RPMI8226 (cell line): ENCODE data around the gene EBI3.
"Not testable (repeated sequence)": the region's sequence is repeated elsewhere in the genome, so short reads cannot be mapped to it uniquely, and the experiment has no call there.

Source experiments
- DNase-seq: peaks from one replicate; pipeline ENCODE4 v3.0.0-alpha.2; 2015

Gene EBI3

GRCh38 chr19:4237510-4237909 is 8.2 kb downstream of the EBI3 start:
- not testable (repeated sequence) for DNase-seq

- no peak for DNase-seq
These were observed 9.5 kb downstream of the EBI3 start for GRCh38 chr19:4238831-4239230.

DNA sequence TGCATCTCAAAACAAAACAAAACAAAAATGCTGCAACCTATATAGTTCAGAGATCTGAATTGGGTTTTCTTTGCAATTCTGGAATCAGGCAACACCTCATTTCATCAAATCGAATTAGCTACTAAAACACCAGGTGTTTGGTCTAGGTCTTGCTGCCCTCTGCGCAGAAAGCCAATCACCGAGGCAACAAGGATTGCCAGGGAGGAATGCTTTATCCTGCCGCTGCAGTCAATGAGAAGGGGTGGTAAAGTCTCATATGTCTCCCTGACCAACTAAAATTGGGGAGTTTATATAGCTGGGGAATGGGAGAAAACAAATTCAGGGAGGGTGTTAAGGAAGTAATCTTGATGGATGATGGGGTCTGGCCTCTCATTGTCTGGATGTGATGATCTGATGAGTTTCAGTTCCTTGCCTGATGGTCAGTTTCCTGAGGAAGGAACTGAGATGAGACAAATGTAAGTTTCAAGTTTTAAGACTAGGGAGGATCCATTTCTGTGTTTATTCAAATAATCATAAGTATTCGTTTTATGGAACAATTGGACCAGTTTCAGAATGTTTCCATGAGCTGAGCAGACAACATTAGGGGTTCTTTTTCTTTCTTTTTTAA is 12.6 kb downstream of the EBI3 start:
- DNase-seq: no peak

DNA sequence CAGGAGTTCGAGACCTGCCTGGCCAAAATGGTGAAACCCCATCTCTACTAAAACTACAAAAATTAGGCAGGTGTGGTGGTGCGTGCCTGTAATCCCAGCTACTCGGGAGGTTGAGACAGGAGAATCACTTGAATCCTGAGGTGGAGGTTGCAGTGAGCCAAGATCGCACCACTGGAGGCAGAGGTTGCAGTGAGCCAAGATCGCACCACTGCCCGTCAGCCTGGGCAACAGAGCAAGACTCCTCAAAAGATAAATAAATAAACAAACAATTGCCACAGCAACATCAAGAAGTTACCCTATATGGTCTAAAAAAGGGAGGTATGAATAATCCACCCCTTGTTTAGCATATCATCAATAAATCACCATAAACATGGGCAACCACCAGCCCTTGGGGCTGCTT is 16.6 kb downstream of the EBI3 start:
- not testable (repeated sequence) for DNase-seq

DNA sequence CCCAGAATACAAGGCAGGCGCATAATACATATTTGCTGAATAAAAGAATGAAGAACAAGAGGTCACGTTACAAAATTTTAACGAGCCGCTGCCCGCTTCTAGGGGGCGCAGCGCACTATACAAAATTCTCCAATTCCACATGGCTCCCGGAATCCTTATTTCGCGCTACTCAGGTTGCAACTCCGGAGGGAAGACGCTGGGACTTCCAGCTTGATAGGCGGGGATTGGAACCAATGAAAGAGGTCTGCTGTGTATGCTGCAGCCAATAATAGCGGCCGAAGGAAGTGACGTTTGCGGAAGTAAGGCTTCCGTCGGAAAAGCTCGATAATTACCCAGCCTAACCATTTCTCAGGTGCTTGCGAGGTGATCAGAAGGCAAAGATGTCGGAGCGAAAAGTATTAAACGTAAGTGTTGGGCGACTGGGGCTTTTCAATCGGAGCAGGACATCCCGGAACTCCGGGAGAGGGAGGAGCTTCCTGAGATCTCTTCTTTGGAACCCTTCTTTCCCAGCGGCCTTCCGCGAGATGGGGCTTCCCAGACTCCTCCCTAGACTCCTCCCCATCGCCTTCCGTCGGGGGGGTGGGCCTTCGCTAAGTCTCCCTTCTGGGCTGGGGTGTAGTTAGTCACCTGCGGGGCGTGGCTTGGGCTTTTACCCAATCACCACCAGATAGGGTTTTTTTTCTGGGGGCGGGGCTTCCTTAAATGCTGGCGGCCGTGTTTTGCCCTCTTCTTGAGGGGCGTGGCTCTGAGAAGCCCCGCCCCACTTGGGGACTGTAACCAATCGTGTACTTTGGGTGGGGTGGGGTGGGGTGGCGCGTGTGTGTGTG is 17.7 kb downstream of the EBI3 start, which contains the start of gene YJU2:
Gene YJU2, plus strand, starts transcription at position 314 of the 827 bp plus-strand sequence. Its CDS starts 67 bp downstream, at position 381.
- peak; percentile 100 for DNase-seq

- no peak for DNase-seq
These were observed 27.2 kb downstream of the EBI3 start for GRCh38 chr19:4256563-4256962.

- no peak for DNase-seq
These were observed 27.7 kb downstream of the EBI3 start for GRCh38 chr19:4257025-4257424.

- DNase-seq: no peak
These were observed 28.9 kb downstream of the EBI3 start for GRCh38 chr19:4258181-4258580.

GRCh38 chr19:4260613-4261191 is 31.4 kb downstream of the EBI3 start:
- DNase-seq: no peak

DNA sequence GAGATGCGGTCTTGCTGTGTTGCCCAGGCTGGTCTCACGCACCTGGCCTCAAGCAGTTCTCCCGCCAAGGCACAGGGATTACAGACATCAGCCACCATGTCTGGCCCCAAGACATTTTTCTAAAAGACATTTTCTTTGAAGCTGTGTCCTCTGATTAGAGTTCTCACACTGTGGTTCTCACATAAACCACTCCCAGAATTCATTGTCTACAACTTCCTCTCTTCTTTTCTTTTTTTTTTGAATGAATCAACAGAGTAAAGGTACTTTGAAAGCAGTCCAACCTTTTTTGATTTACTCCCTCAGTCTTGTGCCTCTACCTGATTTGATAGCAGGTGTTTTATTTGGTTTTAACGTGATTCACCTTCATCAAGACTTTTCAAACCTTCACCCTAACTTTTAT is 35.5 kb downstream of the EBI3 start:
- DNase-seq: no peak

DNA sequence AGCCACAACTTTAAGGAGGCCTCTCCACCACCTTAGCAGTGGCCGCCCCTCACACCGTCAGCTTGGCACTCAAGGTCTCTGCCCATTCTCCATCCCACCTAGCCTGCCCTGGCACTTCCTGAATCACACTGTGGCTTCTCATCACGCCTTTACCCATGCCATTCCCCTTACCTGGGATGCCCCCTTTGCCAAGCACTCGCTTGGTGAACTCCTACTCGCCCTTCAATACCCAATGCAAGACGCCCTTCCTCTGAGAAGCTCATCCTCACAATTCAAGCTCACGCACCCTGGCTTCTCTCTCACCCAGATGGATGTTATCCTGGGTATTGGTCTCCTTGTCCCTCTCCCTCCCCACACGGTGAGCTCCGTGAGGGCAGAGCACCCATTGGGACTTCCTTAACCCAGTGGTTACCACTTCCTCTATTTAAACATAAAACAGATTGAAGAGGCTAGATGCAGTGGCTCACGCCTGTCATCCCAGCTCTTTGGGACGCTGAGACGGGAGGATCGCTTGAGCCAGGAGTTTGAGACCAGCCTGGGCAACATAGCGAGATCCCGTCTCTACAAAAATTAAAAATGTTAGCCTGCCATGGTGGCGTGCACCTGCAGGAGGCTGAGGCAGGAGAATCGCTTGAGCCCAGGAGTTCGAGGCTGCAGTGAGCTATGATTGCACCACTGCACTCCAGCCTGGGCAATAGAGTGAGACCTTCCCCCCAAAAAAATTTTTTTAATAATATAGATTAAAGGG is 37.1 kb downstream of the EBI3 start:
- no peak for DNase-seq

DNA sequence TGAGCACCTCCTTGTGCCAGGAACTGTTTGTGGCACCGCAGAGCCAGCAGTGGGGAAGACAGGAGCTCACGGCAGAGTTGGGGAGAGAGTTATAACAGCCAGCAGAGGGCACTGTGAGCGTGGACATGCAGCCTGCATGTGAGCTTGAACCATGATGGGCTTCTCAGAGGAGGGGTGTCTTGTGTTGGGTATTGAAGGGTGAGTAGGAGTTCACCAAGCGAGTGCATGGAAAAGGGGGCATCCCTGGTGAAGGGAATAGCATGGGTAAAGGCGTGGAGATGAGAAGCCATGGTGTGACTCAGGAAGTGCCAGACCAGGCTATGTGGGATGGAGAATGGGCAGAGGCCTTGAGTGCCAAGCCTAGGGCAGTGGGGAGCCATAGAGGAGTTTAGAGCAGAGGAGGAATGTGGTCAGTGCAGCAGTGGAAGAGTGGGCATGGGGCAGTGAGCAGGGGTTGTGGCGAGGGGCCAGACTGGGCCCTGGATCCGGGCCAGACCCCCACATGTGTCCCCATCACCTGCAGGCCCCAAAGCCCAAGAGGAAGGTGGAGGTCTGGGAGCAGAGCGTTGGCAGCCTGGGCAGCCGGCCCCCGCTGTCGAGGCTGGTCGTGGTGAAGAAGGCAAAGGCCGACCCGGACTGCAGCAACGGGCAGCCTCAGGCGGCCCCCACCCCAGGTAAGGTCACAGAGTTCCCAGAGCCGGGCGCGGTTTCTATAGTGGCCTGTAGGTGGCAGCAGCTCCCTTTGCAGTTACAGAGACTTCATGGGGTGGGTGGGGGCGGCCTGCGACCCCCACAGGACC is 38.0 kb downstream of the EBI3 start:
- peak; percentile 72 for DNase-seq

GRCh38 chr19:4267901-4268815 is 38.8 kb downstream of the EBI3 start:
- no peak for DNase-seq

DNA sequence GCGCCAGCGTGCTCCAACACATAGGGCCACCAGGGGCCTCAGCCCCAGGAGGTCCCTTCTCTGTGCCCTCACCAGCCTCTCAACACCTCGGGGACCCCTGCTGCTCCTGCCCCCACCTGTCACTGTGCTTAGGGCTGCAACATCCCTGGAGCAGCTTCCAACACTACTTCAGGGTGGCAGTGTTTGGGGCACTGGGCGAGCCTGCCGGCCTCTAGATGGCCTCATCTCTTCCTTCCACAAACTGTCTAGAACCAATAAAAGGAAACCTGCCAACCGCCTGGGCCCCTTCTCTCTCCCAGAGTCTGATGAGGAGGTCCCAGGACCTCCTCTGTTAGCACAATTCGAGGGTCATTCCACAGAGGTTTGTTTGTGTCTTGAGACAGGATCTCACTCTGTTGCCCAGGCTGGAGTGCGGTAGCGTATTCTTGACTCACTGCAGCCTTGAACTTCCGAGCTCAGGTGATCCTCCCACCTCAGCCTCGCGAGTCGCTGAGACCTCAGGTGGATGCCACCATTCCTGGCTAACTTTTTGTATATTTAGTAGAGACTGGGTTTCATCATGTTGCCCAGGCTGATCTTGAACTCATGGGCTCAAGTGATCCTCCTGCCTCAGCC is 39.6 kb downstream of the EBI3 start:
- DNase-seq: no peak

DNA sequence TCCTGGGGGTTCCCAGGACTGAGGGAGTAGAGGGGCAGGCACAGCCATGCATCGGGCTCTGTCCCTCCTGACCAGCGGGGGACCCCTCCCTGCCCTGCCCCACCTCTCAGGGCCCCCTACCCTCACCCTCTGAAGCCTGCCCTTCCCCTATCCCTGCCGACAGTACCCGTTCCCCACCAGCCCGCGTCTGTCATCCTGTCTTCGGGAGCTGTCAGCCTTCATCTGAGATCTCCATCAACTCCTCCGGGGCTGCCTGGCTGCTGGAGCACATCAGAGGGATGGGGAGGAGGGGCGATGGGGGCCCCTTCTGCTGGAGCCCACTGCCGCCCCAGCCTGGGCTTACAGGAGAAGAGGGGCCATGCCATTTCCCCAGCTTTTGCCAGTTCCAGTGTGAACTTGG is 43.6 kb downstream of the EBI3 start:
- no peak for DNase-seq

- not testable (repeated sequence) for DNase-seq
These were observed 45.0 kb downstream of the EBI3 start for GRCh38 chr19:4274321-4274686.

GRCh38 chr19:4277191-4277696 is 47.9 kb downstream of the EBI3 start:
- no peak for DNase-seq

DNA sequence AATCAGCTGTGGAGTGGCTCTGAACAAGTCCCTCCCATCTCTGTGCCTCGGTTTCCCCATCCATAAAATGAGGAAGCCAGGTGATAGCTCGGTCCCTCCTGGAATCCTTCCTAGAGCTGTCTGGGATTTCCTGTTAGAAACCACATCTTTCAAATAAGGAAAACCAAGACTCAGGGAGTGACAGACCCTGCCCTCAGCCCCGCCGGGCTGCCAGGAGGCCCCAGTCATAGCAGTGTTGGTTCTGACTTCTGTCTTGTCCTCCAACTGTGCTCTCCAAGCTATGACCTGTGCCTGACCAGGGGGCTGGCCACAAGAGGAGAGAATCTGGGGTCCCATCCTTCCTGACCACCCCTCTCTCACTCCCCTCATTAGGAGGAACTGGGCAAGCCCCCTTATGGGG is 48.7 kb downstream of the EBI3 start:
- no peak for DNase-seq

DNA sequence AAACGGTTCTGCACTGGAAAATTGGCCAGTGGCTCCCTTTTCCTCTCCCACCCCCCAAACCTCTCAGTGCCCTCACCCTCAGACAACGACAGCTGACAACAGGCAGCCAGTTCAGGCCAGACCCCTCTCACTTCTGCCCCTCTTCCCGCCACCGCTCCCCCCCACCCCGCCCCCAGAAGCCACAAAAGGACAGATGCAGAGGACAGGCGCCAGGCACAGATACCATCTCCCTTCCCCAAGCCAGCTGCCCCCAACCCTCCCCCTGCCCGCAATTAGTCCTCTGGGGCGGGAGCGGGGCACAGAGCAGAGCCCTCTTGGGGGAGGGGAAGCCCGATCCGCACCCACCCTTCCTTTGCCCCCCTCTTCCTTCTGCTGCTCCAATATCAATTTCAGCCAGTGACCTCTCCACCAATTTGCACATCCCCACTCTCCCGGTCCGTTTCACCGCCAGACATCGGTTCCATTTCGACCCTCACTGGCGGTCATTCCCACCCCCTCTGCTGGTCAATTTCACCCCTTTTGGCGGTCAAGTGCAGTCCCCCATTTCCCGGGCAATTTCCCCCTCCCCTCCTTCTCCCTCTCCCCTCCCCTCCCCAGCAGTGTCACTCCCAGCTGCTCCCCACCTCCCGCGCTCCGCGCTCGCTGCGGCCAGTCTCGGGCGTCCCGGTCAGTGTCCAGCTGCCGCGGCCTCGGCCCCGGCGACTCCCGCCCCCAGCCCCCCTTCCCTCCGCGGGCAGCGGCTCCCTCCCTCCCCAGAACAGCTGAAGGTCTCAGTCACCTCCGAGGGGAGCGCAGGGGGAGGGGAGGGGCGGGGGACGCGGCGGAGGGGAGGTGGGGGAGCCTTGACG is 49.3 kb downstream of the EBI3 start, which contains the start of gene SHD:
Gene SHD, plus strand, starts transcription at position 848 of the 848 bp plus-strand sequence. CDS start 798 bp downstream, outside the sequence.
- no peak for DNase-seq

DNA sequence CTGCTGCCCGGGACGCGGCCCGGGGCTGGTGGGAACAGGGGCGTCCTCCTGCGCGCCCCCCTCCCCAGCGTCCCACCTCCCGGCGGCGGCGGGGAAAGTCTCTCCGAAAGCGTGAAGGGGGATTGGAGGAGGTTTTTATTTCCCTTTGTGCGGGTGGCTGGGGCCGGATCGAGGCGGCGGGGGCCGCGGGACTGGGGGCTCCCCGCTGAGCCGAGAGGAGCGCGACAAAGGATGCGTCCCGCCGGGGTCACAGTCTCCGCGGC is 49.9 kb downstream of the EBI3 start:
- DNase-seq: no peak
